ENCODE results near the gene TATDN2.

TATDN2 gene

DNA sequence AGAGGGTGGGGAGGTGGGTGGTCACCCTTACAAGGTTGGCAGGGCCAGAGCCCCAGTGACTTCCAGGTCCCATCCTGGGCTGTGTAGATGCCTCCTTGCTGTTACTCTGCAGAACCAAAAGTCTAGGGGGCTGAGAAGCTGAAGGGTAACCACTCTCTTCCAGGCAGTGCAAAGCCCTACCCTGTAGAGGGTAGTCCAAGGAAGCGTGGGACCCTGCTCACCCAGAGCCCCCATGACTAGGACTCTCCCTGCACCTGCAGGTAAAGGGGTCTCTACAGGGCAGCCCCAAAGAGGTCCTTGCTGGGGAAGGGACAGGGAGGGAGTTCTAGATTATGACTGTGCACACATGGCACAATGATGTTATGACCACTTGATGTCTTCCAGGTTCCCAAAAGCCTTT is 30.2 kb downstream of the TATDN2 start:
- no peak for DNase-seq (ENCODE audit: low spot score)
- in situ Hi-C loops (cut with MboI; ENCODE audit: low pct_unique_long_range_greater_than_20kb, low sequenced_read_pairs, unreplicated experiment): no loop called here
- no peak for TF ChIP-seq CTCF (IDR thresholded peaks at IDR 0.05; ENCODE audit: extremely low read depth, insufficient read depth, missing control alignments)

GRCh38 chr3:10279384-10280176 is 31.3 kb downstream of the TATDN2 start:
- in situ Hi-C loops (cut with MboI; ENCODE audit: low pct_unique_long_range_greater_than_20kb, low sequenced_read_pairs, unreplicated experiment): no loop called here
- no peak for TF ChIP-seq CTCF (IDR thresholded peaks at IDR 0.05; ENCODE audit: extremely low read depth, insufficient read depth, missing control alignments)
- DNase-seq (ENCODE audit: low spot score): no peak

DNA sequence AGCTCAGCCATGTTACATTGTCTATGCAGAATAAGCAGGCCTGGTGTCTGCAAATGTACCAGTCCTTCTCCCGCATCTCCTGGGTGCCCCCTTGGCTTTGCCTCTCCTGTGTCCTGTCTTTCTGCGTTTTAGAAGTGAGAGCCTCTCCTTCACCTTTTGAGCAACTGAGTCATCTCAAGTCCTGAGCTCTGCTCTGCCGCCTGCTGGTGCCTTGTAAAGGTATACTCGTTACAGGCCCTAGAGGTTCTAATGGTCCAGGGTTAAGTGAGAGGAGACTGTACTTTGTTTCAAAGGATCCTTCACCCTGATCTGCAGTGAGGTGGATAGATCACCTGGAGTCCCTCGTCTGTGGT is 31.9 kb downstream of the TATDN2 start:
- DNase-seq (ENCODE audit: low spot score): no peak
- in situ Hi-C loops (cut with MboI; ENCODE audit: low pct_unique_long_range_greater_than_20kb, low sequenced_read_pairs, unreplicated experiment): no loop called here

DNA sequence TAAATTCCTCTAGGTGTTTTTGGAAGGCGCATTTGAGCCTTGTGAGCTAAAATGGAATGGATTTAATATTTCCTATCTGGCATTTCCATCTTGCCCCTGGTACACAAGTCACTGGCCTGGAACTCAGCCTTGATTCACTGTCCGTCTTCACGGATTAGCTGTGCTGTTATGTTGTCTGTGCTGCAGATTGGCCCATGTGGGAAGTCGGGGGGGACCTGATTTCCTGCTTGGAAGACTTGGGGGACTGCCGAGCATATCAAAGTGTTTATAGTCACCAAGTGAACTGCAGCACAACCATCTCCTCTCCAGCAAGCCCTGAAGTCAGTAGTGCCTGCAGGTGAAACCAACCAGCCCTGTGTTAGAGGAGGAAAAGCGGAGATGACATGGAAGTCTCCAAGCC is 32.3 kb downstream of the TATDN2 start:
- no peak for TF ChIP-seq CTCF (IDR thresholded peaks at IDR 0.05; ENCODE audit: extremely low read depth, insufficient read depth, missing control alignments)
- in situ Hi-C loops (cut with MboI; ENCODE audit: low pct_unique_long_range_greater_than_20kb, low sequenced_read_pairs, unreplicated experiment): no loop called here
- no peak for DNase-seq (ENCODE audit: low spot score)

More for the DNA sequence above, 31.9 kb downstream of the TATDN2 start:
- TF ChIP-seq CTCF (IDR thresholded peaks at IDR 0.05; ENCODE audit: extremely low read depth, insufficient read depth, missing control alignments): no peak

DNA sequence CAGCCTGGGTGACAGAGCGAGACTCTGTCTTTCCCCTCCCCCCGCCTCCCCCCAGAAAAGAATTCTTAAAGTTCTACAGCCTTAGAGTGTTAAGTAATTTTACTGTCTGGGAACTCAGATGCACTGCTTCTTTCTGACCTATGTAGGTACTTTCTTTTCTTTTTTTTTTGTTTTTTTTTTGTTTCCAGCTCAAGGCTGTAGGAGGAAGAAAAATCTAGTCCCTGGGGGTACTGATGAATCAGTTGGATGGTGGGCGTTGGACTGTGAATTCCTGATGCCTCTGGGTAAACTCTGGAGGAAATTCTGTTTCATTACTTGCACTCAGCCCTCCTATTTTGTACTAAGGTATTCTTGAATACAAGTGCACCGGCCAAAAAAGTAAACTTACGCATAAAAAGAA is 33.7 kb downstream of the TATDN2 start:
- TF ChIP-seq CTCF (IDR thresholded peaks at IDR 0.05; ENCODE audit: extremely low read depth, insufficient read depth, missing control alignments): no peak
- in situ Hi-C loops (cut with MboI; ENCODE audit: low pct_unique_long_range_greater_than_20kb, low sequenced_read_pairs, unreplicated experiment): no loop called here
- no peak for DNase-seq (ENCODE audit: low spot score)

DNA sequence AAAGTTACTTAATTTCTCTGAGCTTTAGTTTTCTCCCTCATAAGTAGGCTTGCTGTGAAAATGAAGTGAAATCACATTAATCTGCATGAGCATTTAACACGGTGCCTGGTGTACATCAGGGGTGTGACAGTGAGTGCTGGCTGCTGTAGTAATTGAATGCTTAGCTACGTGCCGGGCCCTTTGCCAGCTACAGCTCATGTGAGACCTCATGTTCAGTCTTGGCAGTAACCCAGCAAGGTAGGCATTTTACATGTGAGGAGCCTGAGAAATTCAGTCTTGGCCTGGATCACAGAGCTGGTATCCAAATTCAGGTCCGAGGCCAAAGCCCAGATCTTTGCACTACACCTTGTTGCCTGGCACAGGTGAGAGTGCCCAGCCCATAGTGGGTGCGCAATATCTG is 35.4 kb downstream of the TATDN2 start:
- no peak for DNase-seq (ENCODE audit: low spot score)
- in situ Hi-C loops (cut with MboI; ENCODE audit: low pct_unique_long_range_greater_than_20kb, low sequenced_read_pairs, unreplicated experiment): no loop called here
- no peak for TF ChIP-seq CTCF (IDR thresholded peaks at IDR 0.05; ENCODE audit: extremely low read depth, insufficient read depth, missing control alignments)
